NCI-H526 treated with DMSO at 0.1 percent for 48 hours (cell line): ENCODE results near the gene PRKCB.

ENCODE experiments used
- DNase-seq: peaks from one replicate; lab custom pipeline; 2025; lab: John Stamatoyannopoulos, UW

Gene PRKCB

GRCh38 chr16:23943604-23944003 lies 107.8 kb downstream of the PRKCB start:
- DNase-seq, result no peak

GRCh38 chr16:23944381-23944780 lies 108.6 kb downstream of the PRKCB start:
- no peak for DNase-seq

- no peak for DNase-seq
These were observed 109.5 kb downstream of the PRKCB start for GRCh38 chr16:23945243-23945642.

- no peak for DNase-seq
These were observed 112.1 kb downstream of the PRKCB start for GRCh38 chr16:23947838-23948237.

- no peak for DNase-seq
These were observed 113.2 kb downstream of the PRKCB start for GRCh38 chr16:23948949-23949411.

GRCh38 chr16:23949630-23950290 lies 114.0 kb downstream of the PRKCB start:
- no peak for DNase-seq

- DNase-seq, result no peak
These were observed 114.6 kb downstream of the PRKCB start for GRCh38 chr16:23950291-23950894.

- no peak for DNase-seq
These were observed 115.1 kb downstream of the PRKCB start for GRCh38 chr16:23950898-23951297.

GRCh38 chr16:23952128-23952970 lies 116.6 kb downstream of the PRKCB start:
- DNase-seq, result no peak

- DNase-seq, result no peak
These were observed 117.2 kb downstream of the PRKCB start for GRCh38 chr16:23952971-23953300.

- DNase-seq, result no peak
These were observed 117.7 kb downstream of the PRKCB start for GRCh38 chr16:23953476-23953875.

- DNase-seq, result no peak
These were observed 119.3 kb downstream of the PRKCB start for GRCh38 chr16:23955088-23955487.

GRCh38 chr16:23957287-23957686 lies 121.5 kb downstream of the PRKCB start:
- DNase-seq, result no peak

GRCh38 chr16:23959072-23959751 lies 123.4 kb downstream of the PRKCB start:
- no peak for DNase-seq

GRCh38 chr16:23959752-23960072 lies 123.9 kb downstream of the PRKCB start:
- DNase-seq, result no peak

GRCh38 chr16:23960081-23960885 lies 124.5 kb downstream of the PRKCB start:
- no peak for DNase-seq

GRCh38 chr16:23962001-23962400 lies 126.2 kb downstream of the PRKCB start:
- DNase-seq, result no peak

GRCh38 chr16:23964136-23964535 lies 128.4 kb downstream of the PRKCB start:
- no peak for DNase-seq

GRCh38 chr16:23965137-23965733 lies 129.5 kb downstream of the PRKCB start:
- no peak for DNase-seq

GRCh38 chr16:23966597-23967394 lies 131.0 kb downstream of the PRKCB start:
- DNase-seq, result no peak

GRCh38 chr16:23967775-23968174 lies 132.0 kb downstream of the PRKCB start:
- no peak for DNase-seq
